C4-2B (cell line): ENCODE data around the gene RNF38.

ENCODE experiments used
- CTCF ChIP-seq: fragments of 450-650 bp; conservative IDR thresholded peaks from 2 replicates; pipeline ENCODE4 v1.5.1; 2017; ENCODE audit warnings: mild to moderate bottlenecking
- ZFX ChIP-seq: fragments of 450-650 bp; IDR thresholded peaks from 2 replicates; pipeline ENCODE4 v1.6.1; 2017

GRCh38 chr9:36426348-36426747, 26.3 kb upstream of the RNF38 start:
- TF ChIP-seq CTCF (no peak), ZFX (no peak)
